HG02840 (cell line): ENCODE results near the gene SLC24A5.

Experiments used
- ATAC-seq: cut with Tn5 transposase; IDR thresholded peaks from one replicate; pipeline ENCODE4 v1.9.1; 2021; ENCODE audit warnings: mild to moderate bottlenecking, moderate library complexity, moderate number of reproducible peaks; ENCODE audit not compliant: unreplicated experiment, low FRiP score

Gene SLC24A5

DNA sequence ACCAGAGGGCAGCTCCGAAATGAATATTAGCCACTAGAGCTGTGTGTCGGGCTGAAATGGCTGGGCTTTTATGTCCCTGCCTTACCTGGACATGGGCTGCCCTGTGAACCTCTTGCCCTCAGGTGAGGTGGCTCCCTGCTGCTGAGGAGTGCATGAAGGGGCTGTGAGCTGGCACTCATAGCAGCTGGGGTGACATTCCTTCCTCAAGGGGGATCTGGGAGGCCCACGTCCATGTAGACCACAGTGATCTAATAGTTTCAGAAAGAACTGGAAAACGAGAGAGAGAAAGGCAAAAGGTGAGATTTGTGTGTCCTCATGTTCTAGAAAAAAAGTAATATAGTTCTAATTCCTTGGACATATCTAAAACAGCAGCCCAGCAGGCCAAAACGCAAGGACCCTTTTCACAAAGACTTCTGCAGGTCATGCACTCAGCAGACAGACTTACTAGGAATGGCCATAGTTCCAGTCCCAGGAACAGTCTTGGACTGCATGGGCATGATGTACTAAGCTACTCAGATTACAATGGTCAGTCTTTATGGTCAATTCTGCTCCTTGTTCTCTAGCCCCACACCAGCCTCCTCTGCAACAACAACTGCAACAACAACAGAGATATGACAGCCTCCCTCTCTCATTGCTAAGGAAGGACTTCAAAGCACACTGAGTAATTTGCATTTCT is 10.8 kb upstream of the SLC24A5 start:
- ATAC-seq: no peak

DNA sequence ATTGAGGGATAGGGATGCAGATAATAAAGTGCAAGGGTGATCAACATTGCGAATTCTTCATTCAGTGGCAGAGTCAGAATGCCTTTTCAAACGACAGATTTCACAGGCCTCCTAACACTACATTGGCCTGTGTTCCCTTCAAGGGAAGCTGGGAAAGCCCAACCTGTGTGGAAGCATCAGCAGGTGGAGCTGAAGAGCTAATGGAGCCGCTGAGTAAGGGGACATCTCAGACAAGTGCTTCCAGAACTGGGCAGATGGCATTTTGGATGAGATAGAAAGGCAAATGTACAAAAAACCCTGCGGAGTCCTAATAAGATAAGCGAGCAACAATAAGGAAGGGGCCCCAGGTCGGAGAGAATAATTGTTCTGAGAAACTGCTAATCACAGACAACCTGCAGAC is 8.5 kb upstream of the SLC24A5 start:
- no peak for ATAC-seq

DNA sequence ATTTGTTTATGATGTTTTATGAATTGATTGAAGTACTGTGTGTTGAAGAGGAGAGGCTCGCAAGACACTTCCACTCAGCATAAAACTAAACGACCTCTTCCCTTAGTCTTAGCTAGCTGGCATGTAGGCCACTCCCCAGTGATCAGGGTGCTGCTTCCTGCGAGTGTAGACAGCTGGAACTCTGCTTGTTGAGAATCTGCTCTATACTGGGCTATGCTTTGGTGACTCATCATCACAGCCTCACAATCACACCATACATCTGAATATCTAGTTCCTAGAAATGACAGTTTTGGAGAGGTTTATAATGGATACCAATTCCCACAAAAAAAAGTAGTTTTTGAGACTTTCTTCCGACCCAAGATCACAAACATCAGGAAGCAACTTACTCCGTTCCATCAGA is 1.5 kb upstream of the SLC24A5 start:
- no peak for ATAC-seq

GRCh38 chr15:48121849-48122248 is 1.1 kb downstream of the SLC24A5 start:
- no peak for ATAC-seq

GRCh38 chr15:48126667-48127355 is 6.0 kb downstream of the SLC24A5 start:
- ATAC-seq: no peak

DNA sequence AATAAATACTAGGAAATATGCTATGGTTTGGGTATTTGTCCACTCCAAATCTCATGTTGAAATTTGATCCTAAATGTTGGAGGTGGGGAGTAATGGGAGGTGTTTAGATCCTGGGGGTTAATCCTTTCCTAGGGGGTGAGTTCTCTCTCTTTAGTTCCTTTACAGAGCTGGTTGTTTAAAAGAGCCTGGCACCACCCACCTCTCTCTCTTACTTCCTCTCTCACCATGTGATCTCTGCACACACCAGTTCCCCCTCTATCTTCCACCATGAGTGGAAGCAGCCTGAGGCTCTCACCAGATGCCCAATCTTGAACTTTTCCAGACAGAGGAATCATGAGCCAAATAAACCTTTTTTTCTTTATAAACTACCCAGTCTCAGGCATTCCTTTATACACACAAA is 10.5 kb downstream of the SLC24A5 start:
- no peak for ATAC-seq

DNA sequence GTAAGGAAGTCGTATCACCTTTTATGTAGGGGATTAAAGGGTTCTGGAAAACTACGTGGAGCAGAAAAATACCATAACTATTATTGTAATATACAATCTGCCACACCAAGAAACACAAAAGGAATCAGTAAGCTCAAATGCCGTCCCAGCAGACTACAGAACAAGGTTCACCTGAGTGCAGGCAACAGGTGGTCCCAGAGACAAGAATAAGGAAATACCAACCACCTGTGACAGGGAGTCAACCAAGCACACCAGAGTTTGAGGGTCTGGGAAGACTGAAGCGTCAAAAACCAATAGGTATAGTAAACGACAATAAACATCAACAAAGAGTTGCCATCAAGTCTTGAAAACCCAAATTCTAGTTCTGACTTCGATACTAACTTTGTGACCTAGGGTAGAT is 12.1 kb downstream of the SLC24A5 start:
- no peak for ATAC-seq

GRCh38 chr15:48143856-48144255 is 23.1 kb downstream of the SLC24A5 start:
- no peak for ATAC-seq

- ATAC-seq: no peak
These were observed 24.1 kb downstream of the SLC24A5 start for GRCh38 chr15:48144889-48145288.

DNA sequence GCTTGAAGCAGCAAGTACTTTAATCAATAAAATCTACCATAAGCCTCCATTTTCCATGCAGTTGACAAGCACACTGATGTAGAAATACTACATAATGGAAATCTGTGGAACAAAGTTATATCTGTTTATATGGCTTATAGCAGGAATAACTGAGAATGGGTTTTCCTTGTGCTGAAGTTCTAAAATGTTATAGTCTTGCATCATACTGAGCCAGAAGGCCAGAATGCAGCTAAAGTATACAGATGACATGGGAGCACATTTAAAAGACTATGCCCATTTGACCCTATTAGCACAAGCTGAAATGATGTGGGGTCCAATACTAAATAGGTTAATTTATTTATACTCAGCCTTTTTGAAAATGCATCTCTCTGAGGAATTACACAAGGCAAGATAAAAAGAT is 25.1 kb downstream of the SLC24A5 start:
- ATAC-seq: no peak

DNA sequence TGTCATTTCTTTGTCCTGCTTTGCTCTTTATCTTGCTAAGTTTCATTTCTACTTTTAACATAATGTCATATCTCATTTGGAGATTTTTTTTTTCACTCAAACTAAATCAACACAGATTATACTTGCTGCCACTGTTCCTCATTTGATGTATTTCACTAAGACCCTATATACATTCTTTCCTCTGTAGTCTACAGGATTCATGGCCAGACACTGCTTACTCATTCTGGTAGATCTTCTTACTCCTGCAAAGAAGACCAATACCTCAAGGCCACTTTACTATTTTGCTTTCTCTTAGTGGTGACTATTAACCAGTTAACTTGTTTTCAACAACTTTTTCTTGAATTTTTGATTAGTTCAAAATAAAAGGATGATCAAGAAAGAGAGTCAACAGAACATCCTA is 26.6 kb downstream of the SLC24A5 start:
- ATAC-seq: no peak

DNA sequence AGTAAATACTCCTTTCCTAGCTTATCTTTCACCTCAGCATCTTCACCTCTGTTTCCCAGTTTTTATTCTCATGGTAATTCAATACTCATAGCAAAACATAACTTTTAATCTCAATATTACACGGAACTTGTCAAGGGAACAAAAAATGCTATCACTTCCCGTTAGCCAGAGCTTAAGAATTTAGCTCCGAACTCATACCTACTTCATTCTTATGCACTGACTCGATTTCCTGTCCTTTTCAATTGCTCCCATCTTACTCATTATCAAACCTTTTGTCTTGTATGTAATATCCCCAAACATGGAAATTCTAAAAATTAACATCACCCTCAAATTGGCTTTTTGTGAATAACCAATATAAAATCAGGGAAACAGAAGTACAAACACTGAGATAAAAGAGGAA is 29.1 kb downstream of the SLC24A5 start:
- no peak for ATAC-seq

GRCh38 chr15:48153526-48153925 is 32.7 kb downstream of the SLC24A5 start:
- ATAC-seq: no peak

- ATAC-seq: no peak
These were observed 47.8 kb downstream of the SLC24A5 start for GRCh38 chr15:48168616-48169015.

GRCh38 chr15:48170981-48171380 is 50.2 kb downstream of the SLC24A5 start:
- no peak for ATAC-seq

DNA sequence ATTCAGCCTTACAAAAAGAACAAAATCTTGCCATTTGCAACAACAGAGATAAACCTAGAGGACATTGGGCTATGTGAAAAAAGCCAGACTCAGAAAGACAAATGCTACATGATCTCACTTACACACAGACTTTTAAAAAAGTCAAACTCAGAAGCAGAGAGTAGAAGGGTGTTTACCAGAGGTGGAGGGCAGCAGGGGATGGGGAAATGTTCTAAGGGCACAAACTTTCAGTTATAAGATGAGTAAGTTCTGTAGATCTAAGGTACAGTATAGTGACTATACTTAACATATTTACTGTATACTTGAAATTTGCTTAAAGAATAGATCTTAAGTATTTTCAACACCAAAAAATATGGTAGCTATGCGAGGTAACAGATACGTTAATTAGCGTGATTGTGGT is 54.3 kb downstream of the SLC24A5 start:
- no peak for ATAC-seq

DNA sequence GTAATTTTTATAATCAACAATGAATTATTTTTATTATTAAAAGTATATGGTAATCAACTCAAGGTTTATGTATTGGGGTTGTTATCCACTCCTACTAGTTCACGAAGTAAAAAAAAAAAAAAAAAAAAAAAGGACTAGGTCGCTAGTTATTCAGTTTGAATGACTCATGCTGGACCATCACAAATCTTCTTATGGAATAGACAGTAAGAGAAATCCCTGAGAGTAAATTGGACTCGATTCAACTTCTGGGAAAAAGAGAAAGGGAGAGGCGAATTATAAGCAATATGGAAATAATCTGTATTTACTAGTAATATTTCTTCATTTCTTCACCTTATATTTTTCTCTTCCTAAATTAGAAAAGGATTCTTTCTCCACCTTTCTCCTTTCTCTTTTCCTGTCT is 55.3 kb downstream of the SLC24A5 start:
- ATAC-seq: no peak

- ATAC-seq: peak; percentile 31
These were observed 56.2 kb downstream of the SLC24A5 start for GRCh38 chr15:48176957-48177356.

DNA sequence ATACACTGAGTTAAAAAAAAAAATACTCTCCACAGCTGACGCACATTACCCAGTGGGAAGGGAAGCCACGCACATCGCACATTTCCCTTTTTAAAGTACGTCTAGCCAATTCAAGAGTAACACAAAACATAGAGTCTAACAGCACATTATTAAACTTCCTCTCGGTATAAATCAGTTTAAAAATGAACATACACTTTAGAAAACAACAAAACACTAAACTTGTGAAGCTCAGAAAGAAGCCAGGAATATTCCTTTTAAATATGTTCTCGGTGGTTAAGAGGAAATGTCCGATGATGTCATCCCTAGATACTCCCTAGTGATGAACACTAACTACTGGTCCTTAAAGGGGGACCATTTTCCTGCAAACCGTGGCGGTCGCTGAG is 56.6 kb downstream of the SLC24A5 start:
- peak; percentile 53 for ATAC-seq

DNA sequence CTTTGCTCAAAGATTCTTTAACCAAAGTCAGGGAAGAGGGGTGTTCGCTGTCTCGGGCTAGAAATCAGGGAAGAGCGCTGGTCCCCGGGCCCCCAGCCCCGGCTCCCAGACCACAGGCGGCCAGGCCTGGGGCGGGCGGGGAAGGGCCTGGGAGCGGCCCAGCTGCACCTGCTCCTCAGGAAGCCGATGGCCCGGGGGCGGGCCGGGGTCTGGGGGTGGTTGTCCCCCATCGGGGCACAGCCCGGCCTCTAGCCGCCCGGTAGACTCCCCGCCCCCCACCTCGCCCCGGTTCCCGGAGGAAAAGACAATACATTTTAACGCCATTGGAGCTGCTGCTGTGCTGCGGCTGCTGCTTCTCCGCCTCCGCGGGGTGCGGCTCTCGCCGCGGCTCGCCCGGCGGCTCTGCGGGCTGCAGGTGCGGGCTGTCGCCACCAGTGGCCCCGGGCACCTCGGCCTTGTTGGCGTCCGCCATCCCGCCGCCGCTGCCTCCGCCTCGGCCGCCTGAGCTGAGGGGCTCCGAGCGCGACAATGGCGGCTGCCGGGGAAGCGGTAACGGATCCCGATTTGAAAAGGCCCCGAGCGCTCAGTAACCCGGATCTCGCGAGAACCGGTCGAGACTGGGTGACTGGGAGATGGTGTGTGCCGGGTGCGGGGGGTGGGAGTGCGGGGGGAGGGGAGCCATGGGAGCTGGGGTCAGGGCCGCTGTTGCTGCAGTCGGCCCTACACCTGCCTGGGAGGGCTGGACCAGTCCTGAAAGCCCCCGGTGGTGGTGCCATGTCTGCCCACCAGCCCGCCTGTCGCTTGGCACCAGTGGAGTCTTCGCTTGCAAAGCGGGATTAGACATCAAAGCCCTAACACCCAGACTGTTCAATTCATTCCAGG is 57.2 kb downstream of the SLC24A5 start, which contains the start of gene MYEF2:
TSS of gene MYEF2 (minus strand) at position 530 of the 882 bp plus-strand sequence. CDS start at position 472, 58 bp downstream.
- ATAC-seq: peak; percentile 70

DNA sequence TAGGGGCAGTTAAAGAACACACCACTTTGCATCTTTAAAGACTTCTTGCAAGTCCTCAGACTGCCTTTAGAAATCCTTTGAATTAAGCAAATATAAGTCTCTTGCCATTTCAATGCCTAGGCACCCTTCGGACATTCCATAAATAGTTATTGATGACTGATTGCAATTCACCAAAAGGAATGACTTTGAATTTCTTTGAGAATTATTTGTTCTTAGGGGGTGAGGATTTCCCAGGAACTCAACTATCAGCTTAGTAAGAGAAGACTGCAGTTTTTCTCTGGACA is 57.8 kb downstream of the SLC24A5 start:
- ATAC-seq: no peak
